Activated CD4-positive, alpha-beta T cell treated with anti-CD3 and anti-CD28 coated beads, Interleukin-2, amount 50 U/mL, for 16 hours (primary cell): ENCODE data around the gene LRCH1.

Source experiments
- DNase-seq: peaks from one replicate; pipeline ENCODE4 v3.0.0-alpha.2; 2020

The LRCH1 gene

DNA sequence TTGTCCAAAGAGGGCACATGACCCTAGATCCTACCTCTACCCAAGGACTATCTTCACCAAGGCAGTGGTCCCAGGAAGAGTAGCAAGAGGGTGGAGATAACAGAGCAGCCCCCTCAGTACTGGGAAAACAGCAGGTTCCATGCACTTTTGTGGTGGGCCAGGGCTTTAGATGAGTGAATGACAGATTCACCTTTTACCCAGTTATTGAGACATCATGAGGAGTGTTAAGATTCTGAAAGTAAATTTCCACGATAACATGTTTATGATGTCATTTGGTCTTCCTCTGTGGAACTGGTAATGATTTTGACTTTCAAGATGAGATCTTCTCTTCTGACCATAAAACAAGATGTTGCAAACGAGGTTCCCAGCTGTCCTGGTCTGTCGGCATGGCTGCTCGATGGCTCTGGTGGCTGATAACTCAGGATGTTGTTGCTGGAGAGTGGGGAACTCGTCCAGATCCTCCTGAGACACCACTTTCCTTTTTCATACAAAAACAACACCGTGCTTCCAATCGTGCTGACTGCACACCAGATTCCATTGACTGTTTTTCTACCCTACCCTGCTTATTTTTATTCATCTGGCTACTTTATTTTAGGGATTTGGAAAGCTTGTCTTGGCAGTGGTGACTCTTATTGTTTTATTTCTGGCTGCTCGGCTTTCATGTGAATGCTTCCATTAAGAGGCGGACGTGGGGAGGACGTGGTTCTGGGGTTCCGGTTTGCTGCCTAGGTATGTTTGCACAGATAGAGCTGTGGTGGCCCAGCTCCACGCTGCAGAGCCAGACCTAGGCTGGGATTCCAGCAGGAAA lies 88.5 kb downstream of the LRCH1 start:
- DNase-seq, result no peak

DNA sequence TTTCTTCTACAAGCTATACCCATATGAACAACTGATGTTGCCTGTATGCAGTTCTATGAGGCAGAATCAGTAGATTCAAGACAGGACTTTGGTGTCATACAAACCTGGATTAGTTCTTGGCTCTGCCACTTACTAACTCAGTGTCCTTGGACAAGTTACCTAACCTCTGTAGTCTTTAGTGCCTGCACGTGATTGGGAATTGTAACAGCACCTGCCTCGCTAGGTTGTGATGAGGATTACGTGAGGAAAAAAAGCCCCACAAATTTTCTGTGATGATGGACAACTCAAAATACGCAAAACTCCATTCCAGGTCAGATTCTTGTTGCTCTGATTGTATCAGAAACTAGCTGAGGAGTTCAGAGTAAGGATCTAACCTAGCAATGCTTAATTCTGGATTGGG lies 89.3 kb downstream of the LRCH1 start:
- no peak for DNase-seq

DNA sequence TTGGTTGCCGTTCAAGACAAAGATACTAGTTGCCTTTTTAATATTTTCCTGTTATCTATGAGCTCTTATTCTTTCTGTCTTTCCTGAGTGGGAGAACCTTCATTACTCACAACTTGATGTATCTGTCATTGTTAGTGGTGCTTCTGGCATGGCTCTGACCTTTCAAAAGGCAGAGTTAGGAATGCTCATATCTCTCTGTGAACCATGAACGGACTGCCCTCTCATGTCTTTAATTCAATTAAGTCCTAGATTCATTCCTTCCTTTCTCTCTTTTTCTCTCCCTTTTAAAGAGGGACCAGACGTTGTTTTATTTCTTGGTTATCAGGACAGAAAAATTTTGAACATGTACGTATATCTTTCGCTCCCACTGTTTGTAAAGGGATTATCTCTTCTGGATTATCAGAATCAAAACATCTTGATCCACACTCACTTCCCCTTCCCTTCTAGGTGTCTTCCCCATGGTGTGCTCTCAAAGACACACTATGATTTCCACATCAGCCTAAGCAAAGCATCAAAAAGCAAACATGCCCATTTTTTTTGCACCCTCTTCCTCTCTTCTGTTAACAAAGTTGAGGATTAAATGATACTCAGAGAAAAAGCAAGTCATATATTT lies 90.3 kb downstream of the LRCH1 start:
- DNase-seq, result no peak

DNA sequence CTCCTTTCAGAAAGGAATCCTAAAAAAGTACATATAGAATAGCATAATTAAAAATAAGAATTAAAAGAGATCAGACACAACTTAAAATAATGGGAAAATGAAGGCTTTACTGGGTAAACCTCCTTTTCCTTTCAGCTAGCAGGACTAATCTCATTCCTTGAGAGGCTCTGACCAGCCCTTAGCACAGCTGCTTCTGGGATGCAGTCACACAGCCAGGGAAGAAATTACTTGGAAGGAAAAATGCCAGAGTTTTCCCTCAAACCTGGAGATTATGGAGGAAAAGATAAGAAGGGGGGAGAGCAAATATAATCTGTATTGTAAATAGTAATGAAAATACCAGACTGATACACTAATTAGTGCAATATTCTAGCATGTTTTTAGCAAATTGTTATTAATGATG lies 91.8 kb downstream of the LRCH1 start:
- DNase-seq, result no peak

DNA sequence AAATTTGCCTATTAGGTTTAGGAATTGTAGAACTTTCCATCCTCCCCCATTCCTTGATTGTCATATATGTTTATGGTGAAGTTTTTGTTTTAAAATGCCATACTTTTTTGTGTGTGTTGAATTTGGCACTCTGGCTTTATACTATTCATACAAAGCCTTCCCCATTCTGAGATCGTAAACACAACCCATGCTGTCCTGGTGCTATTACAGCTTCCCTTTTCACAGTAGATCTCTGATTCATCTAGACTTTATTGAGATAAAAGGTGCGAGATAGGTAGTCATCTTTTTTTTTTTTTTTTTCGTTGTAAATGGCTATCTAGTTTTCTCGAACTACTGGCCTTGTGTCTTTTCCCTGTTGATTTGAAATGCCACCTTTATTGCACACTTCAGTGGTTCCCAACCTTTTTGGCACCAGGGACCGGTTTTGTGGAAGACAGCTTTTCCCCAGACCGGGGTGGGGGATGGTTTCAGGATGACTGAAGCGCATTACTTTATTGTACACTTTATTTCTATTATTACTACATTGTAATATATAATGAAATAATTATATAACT lies 94.6 kb downstream of the LRCH1 start:
- DNase-seq, result no peak

DNA sequence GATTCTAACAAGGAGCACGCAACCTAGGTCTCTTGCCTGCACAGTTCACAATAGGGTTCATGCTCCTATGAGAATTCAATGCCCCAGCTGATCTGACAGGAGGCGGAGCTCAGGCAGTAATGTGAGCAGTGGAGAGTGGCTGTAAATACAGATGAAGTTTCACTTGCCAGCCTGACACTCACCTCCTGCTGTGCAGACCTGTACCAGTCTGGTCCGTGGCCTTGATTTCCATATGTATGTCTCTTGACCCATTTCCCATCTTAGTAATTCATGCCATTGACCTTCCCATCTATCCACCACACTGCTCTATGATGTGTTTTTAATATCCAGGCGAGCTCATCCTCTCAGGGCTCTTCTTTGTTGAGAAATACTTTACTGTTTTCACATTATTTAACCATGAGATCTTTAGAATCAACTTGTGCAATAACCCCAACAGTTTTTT lies 95.2 kb downstream of the LRCH1 start:
- no peak for DNase-seq

DNA sequence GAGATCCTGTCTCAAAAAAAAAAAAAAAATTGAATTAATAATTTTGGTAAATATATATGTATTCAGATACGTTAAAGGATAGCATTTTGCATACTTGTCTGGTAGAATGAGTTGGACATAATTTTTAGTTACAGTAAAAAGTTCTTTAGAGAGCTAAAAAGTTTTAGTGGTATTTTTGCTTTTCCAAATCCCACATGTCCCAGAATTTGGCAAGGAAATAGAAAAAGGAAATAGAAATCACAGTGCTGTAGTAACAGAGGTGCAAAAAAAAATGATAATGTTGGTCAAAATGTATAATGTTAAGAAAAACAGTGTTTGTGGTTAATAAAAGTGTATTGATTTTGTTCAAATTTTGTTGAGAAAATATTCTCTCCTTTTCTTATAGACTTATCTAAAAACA lies 96.8 kb downstream of the LRCH1 start:
- DNase-seq, result no peak

DNA sequence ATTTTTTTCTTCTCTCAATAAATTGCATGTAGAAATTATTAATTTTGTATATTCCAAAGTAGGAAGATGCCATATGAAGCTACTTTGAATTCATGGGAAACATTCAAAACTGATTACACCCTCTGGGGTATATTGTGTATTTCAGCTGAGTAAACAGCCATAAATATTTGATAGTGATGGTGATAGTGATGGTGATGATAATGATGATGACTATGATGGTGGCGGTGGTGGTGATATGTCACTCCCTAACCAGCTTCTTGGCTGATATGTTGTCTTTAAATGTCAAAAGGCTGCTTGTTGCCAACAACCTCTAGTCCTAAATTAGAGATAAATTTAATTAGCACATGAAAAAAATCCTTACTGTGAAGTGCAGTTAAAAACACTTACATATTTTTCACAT lies 102.0 kb downstream of the LRCH1 start:
- DNase-seq, result no peak

DNA sequence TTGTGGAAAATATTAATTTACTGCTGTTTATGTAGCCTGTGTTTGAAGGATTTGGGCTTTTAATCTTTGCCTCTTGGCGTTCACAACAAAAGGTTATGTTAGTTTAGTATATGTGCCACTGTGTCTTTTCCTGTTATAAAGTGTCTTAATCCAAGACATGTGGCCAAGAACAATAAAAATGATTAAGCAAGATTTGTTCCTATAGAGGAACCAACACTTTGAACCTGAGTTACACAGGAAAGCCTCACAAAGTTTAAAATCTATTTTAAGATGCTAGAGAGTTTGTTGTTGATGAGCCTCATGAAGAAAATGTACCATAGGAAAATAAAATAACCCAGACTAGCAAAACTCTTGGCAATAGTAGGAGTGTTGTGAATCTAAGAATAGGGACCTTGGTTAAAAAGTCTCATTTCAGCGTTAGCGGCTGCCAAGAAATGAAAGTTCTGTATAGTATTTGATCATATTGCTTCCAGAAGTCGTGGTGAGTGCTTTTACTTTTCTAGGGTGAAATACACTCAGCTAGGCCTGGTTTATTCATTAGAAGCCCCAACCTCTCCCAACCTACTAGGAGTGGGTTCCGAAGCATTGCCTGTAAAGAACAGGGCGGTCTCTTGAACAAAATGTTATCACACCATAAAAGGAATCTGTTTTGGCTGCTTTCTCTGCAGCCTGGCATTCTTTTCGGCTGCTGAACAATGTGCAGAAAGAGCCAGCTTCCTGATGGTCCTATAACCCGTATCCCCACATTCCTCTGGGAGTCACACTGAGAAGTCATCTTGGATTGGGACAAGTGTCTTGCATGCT lies 102.6 kb downstream of the LRCH1 start:
- no peak for DNase-seq

DNA sequence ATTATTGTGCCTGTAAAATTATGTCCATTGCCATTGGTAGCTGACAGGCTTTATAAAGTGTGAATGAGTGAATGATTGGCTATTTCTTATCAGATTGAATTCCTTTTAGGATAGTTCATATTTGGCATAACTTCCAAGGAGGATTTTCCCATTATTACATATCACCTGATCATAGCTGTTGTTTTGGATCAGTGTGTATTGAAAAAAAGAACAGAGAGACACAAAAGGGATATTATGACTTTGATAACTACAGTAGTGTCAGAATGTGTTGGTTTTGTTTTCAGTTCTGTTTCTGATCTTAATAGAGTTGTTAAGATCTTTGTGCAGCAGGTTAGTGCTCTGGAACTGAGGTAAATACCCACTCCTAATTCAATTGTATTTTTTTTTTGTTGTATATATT lies 103.8 kb downstream of the LRCH1 start:
- no peak for DNase-seq

DNA sequence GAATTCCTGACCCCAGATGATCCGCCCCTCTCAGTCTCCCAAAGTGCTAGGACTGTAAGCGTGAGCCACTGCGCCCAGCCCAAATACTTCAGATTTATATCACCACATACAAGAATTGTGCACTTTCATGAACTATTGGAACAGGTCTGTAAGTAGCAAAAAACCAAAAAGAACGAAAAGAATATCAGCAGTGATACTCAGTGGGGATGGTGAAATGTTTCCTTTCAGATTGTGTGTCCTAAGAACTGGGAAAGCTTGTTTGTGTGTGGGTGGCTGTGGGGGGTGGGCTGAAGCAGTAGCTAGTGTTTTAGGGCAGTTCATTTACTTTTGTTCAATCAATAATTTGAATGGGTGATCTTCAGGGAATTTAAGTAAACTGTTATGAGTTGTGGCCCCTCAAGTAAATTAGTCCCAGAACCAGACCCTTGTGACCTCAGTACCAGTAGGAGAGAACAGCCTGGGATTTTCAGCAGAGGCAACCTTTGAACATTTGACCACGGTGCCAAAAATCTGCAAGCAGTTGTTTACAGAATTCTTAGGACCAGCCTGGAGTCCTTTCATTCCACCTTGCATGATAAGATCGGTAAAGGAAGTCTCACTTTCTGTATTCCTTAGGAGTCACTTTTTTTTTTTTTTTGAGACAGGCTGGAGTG lies 106.6 kb downstream of the LRCH1 start:
- no peak for DNase-seq

DNA sequence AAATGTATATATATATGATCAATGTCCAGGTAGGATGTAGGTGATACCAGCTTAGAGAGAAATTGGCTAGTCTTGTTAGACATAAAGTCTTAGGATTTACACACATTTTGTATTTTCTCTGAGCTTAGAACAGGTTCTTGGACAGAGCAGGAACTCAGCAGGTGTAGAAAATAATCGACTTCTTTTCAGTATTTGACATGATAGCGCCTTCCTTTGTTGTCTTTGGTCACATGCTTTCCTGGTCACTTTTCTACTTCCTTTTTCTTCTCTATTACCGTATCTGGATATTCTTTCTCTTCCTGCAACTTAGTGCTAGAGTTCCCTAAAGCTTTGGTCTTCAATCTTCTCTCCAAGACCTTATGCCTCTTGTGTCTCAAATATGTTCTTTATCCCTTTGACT lies 107.4 kb downstream of the LRCH1 start:
- DNase-seq, result no peak

DNA sequence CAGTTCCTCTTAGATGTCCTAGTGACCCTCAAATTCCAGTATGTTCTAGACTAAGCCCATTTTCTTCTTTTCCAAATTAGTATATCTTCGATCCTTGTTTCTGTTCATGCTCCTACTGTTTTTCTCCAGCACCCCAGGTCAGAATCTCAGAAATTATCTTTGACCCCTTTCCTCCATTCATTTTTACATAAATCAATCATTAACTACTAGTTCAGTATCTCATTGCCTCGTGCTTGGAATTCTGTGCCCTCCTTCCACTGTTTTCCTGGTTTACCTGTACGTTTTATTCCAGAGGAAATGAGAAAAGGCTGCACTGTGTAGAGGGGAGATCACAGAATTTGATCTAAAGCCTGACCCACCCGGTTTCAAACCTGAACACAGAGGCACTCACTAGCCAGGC lies 107.9 kb downstream of the LRCH1 start:
- no peak for DNase-seq

DNA sequence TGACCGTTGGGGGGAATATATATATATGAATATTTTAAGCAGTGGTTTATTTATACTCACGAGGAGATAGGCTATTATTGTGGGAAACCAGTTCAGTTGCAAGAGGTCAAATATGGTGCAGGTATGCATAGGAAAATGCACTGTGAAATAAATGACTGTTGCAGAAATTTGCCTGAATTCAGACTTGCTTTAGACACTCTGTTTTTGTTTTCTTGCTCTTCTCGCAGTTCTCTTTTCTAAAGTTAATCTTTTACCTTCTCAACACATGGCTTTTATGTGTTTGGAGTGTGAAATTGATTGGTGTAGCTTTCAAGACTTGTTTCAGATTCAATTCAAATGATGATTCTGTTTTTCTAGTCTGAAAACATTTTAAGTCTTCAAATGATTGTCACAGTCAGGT lies 109.7 kb downstream of the LRCH1 start:
- DNase-seq, result no peak

DNA sequence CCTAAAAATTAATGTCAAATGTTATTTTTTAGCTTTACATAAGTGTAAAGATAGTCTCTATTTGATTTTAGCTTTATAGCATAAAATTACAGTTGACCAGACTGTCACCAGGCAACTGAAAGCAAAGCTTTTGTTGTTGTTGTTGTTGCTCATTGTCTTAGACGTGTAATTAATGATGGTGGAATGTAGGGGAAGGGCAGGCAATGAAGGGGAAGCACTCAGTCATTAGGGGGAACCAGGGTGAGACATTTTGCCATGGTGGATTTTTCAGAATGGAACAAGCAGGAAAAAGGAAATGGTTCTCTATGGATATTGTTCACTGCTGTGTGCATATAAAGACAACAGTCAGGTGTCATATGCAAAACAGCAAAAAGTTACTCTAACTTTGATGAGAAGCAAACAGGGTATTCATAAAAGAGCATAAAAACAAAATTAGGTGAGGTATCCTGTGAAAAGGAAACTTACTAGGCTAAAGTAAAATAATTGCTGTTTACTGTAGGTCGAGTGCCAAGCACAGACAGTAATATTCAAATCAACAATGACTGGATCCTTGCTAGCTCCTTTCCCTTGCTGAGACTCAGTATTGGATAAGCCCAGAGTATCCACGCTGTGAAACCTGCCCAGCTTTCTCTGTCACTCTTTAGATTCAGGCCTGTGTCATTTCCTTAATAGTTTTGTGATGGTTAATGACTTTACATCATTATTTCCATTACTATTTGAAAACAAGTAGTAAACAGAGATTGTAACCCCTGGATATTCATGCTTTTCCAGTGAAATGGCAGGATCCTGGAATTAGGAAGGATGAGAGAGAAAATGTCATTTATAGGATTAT lies 110.5 kb downstream of the LRCH1 start:
- no peak for DNase-seq

DNA sequence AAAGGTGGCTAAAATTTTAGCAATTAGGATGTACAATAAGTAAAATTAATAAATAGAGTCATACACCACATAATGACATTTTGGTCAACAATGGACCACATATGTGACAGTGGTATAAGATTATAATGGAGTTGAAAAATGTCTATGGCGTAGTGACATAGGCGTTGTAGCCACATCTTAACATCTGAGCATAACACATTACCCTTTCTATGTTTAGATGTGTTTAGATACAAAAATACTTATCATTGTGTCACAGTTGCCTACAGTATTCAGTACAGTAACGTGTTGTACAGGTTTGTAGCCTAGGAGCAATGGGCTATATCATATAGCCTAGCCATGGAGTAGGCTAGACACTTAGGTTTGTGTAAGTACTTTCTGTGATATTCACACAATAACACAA lies 111.2 kb downstream of the LRCH1 start:
- no peak for DNase-seq

DNA sequence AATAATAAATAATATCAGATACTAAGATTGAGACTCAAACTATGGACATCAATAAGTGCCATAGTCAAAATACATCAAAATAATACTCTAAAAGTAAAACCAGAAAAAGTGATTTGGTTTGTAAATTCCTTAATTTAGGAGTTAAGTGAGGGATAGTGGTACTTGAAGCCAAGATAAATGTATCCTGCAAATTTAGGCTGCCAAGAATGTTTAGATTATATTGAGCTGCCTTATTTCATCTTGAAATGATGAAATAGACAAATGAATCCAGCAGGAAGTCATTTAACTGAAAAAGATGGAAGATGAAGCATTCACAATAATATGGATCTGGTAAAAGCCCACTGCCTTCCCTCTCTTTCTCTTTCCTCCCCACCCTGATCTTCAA lies 112.3 kb downstream of the LRCH1 start:
- DNase-seq, result no peak

DNA sequence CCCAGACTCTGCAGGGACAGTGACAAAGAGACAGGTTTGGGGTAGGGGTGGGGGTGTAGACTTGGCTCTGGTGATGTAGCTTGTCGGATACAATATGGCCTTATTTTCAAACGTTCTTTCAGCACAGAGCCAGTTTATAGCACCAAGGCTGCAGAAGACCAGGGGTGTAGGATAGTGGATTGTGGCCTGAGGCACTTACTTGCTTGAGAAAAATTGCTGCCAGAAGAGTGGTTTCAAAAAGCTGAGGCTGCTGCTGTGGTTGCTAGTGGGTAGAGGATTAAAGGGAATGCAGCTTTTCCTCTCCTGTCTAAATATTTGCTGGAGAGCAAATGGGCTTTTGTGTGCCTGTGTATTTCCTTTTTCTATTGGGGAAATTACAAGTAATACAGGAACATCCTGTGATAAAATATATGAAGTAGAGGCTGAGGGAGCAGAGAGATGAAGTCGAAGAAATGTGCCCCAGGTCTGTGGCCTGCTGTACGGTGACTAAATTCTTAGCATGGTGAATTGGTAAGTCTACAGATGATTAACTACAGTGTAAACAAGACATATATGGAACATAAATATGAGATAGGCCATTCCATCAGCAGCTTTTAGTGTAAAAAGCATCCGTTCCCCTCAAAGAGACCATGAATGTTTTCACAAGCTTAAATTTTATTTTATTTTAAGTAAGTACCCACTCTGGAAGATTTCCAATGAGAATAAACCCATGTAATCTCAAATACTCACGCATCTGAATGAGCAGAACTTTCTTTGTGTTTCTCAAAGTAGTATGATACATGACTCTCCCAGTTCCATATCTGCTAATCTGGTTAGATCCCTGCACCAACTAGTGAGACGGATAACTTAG lies 112.9 kb downstream of the LRCH1 start:
- no peak for DNase-seq

DNA sequence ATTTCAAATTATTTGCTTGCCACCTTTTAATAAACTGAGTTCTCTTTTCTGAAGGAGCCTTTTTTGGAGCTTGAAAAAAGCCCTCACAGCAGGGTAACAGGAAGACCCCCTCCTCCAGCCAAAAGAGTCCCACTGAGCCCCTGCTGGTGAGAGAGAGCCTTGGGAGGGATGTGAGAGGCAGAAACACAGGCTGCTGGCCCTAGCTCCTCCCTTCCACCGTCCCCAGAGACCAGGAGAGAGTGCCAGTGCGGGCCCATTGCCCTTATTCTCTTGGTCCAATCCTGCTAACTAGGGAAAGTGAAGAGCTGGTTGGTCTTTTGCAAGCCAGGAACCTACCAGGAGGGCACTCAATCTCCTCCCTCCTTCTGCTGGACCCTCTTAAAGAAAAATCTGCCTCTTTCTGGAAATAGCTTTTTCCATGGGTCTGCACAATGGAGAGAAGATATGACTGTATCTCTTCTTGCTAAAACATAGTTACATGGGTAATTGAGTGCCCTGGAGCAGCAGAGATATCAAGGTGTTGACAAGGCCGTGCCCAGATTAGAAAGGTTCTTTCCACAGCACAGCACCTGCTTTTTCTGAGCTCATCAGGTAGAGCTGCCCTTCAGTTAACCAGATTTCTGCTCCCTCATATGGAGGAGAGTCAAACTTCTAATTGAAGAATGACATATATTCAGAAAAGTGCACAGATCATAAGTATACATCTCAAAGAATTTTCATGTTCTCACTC lies 113.9 kb downstream of the LRCH1 start:
- no peak for DNase-seq

DNA sequence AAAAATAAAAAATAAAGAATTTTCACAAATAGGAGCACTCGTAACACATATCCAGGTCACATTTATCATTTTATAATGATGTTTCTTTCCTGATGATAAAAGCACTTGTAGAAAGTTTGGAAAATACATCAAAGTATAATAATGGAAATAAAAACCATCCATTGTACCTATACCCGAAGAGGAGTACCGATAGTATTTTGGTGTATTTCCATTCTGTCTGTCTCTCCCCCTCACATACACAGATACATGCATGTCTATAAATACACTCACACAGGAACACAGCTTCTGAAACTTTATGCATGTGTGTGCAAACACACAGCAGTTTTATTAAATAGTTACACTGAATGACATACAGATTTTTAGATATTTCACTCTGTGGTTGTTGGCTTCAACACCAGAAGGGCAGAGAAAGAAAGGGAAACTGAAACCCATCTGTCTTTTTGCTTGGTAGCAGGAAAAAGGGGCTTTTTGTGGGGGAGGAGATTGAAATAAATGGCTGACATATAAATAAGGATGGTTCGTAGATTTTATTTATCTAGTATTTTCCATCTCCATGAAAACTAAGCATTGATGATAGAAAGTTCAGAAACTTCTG lies 114.8 kb downstream of the LRCH1 start:
- peak; percentile 58 for DNase-seq
